ENCODE measurements around the gene HRH3. TPM values are rescaled to one million over a fixed set of nuclear protein-coding genes. Genes with fewer than 3 reads are reported as not detected.

The HRH3 gene
- total RNA-seq, 4 donors from 2014 or later = not detected

DNA sequence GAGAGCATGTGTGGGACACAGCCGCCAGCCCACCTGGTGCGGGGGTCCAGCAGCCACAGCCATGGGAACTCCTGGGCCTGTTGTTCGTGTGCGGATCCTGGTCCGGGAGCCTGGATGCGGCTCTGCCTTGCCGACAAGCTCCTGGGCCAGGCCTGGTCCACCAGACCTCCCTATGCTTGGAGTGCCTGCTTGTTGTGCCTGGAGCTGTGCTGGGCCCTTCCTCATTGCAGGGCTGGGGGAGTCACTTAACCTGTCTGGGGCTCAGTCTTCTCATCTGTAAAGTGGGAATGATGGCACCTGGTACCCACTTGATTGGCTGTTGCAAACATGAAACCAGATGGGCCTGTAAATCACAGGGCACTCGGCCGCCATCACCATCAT is 15.7 kb upstream of the HRH3 start:
- intact Hi-C loops (cut with DNase I; ENCODE audit: low total_unique reads) = loop anchor here (10.0 kb wide), 1 partner anchor 51 kb away; the partner anchor contains the start of gene MTG2
- 95% methylated on average over 8 of the region's 9 CpGs; no CpG with 5 or more reads in 1 of the 2 donors for WGBS, 2 donors (ENCODE audit: low coverage in 1 of 2)
- in situ Hi-C loops (cut with MboI; ENCODE audit: low pct_ligation_motif_present in 1 of 4, low pct_unique_long_range_greater_than_20kb in 1 of 4, low sequenced_read_pairs in 3 of 4) = no loop called here
- no peak for DNase-seq
- Histone ChIP-seq H3K27ac (no peak overlapping the region), H3K9me3 (no peaks in the 10 kb centered on the region), H3K27me3 (no peaks in the 10 kb centered on the region), H3K4me3 (no peak overlapping the region), H3K4me1 (peaks cover 14 to 25% (median 22%) of the 10 kb centered on the region in 4 donors), H3K36me3 (no peaks in the 10 kb centered on the region)
- TF ChIP-seq, protein P1, sequence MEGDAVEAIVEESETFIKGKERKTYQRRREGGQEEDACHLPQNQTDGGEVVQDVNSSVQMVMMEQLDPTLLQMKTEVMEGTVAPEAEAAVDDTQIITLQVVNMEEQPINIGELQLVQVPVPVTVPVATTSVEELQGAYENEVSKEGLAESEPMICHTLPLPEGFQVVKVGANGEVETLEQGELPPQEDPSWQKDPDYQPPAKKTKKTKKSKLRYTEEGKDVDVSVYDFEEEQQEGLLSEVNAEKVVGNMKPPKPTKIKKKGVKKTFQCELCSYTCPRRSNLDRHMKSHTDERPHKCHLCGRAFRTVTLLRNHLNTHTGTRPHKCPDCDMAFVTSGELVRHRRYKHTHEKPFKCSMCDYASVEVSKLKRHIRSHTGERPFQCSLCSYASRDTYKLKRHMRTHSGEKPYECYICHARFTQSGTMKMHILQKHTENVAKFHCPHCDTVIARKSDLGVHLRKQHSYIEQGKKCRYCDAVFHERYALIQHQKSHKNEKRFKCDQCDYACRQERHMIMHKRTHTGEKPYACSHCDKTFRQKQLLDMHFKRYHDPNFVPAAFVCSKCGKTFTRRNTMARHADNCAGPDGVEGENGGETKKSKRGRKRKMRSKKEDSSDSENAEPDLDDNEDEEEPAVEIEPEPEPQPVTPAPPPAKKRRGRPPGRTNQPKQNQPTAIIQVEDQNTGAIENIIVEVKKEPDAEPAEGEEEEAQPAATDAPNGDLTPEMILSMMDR (IDR thresholded peaks at IDR 0.05) = no peak
- no peak for TF ChIP-seq EP300 (IDR thresholded peaks at IDR 0.05; ENCODE audit: low read depth)
- TF ChIP-seq POLR2AphosphoS5 (IDR thresholded peaks at IDR 0.05) = no peak
- TF ChIP-seq POLR2A (IDR thresholded peaks at IDR 0.05) = no peak

DNA sequence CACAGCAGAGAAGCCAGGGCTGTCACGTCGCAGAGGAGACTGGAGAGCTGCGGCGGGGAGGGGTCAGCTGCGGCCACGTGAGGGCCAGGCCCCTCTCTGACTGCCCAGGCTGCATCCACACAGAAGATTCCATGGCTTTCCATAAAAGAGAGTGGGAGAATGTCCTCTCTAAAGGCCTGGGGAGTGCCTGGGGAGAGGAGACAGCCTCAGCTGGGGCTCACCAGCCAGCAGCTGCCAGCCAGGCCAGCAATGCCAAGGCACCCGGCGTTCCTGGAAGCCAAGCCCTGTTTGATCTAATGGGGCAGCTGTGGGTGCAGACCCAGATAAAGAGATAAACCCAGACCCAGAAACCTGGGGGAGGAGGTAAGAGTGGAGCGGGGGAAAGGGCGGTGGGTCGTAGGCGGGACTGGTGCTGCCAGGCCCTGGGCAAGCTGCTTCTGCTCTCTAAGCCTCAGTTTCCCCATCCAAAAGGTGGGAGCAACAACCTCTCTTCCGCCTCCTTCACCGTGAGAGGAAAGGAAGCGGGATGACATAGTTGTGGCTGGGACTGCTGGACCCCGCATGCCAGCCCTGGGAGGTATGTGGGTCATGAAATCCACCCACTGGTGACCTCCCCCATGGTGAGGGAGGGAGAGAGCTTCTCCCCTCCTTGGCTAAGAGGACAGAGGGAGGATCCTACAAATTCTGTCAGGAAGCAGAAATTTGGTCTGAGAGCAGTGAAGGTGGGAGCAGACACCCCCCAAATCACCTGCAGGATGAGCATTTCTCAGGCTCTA is 15.1 kb upstream of the HRH3 start:
- H3K4me3 ChIP-seq = no peak overlapping the region
- H3K36me3 ChIP-seq = no peaks in the 10 kb centered on the region
- TF ChIP-seq, protein P1 (IDR thresholded peaks at IDR 0.05) = no peak
- TF ChIP-seq POLR2A (IDR thresholded peaks at IDR 0.05) = no peak
- TF ChIP-seq POLR2AphosphoS5 (IDR thresholded peaks at IDR 0.05) = no peak
- TF ChIP-seq EP300 (IDR thresholded peaks at IDR 0.05; ENCODE audit: low read depth) = no peak
- H3K4me1 ChIP-seq = peaks cover 14 to 20% (median 17%) of the 10 kb centered on the region in 4 donors
- DNase-seq = no peak
- 80 to 81% methylated on average over 7 to 16 of the region's 16 CpGs for WGBS, 2 donors (ENCODE audit: low coverage in 1 of 2)
- no peak overlapping the region for H3K27ac ChIP-seq
- in situ Hi-C loops (cut with MboI; ENCODE audit: low pct_ligation_motif_present in 1 of 4, low pct_unique_long_range_greater_than_20kb in 1 of 4, low sequenced_read_pairs in 3 of 4) = no loop called here
- intact Hi-C loops (cut with DNase I; ENCODE audit: low total_unique reads) = loop anchor here (10.0 kb wide), 1 partner anchor 50 kb away; the partner anchor contains the start of gene MTG2
- no peaks in the 10 kb centered on the region for H3K27me3 ChIP-seq
- no peaks in the 10 kb centered on the region for H3K9me3 ChIP-seq

DNA sequence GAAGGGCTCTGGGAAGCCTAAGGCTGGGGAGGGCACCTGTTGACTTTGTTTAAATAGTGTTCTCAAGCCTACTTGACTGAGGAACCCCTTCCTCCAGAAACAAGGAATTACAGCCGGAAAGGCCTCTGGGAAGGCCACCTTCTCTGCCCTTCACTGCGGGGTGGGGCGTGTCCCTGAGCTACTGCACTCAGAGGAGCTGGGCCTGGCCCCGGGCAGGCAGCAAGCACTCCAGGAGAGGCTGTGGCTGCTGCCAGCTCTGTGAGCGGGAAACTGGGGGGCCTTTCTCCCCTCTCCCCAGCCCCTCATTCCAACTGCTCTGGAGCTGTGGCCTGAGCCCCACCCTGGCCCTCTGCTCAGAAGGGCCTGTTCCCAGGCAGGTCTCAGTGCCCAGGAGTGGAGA is 14.3 kb upstream of the HRH3 start:
- DNase-seq = peak; percentile 34
- WGBS, 2 donors (ENCODE audit: low coverage in 1 of 2) = 76% methylated on average over 5 of the region's 5 CpGs; no CpG with 5 or more reads in 1 of the 2 donors
- Histone ChIP-seq H3K27me3 (no peaks in the 10 kb centered on the region), H3K36me3 (no peaks in the 10 kb centered on the region), H3K9me3 (no peaks in the 10 kb centered on the region), H3K27ac (no peak overlapping the region), H3K4me1 (peaks cover 6 to 12% (median 9%) of the 10 kb centered on the region in 4 donors), H3K4me3 (no peak overlapping the region)
- in situ Hi-C loops (cut with MboI; ENCODE audit: low pct_ligation_motif_present in 1 of 4, low pct_unique_long_range_greater_than_20kb in 1 of 4, low sequenced_read_pairs in 3 of 4) = no loop called here
- TF ChIP-seq POLR2A (IDR thresholded peaks at IDR 0.05) (no peak), EP300 (IDR thresholded peaks at IDR 0.05; ENCODE audit: low read depth) (no peak), POLR2AphosphoS5 (IDR thresholded peaks at IDR 0.05) (no peak)
- TF ChIP-seq, protein P1 (IDR thresholded peaks at IDR 0.05) = no peak
- intact Hi-C loops (cut with DNase I; ENCODE audit: low total_unique reads) = loop anchor here (10.0 kb wide), 1 partner anchor 50 kb away; the partner anchor contains the start of gene MTG2

DNA sequence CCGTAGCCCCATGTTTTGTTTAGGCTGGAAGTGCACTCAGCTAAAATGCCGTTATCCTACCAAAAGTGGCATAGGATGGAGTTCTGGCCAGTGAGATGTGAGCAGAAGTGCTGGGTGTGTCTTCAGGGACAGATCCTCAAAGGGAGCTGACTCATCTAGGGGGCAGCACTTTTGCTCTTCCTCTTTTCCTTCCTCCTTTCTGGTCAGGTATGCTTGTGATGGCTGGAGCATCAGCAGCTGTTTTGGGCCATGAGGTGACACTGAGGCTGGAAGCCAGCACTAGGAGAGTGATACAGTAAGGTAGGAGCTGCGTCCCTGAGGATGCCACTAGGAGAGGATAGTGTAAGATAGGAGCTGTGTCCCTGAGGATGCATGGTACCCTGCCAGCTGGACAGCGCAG is 13.6 kb upstream of the HRH3 start:
- H3K4me1 ChIP-seq = peaks cover 4 to 6% (median 5%) of the 10 kb centered on the region in 4 donors
- H3K4me3 ChIP-seq = no peak overlapping the region
- no peaks in the 10 kb centered on the region for H3K36me3 ChIP-seq
- DNase-seq = no peak
- H3K27me3 ChIP-seq = no peaks in the 10 kb centered on the region
- TF ChIP-seq EP300 (IDR thresholded peaks at IDR 0.05; ENCODE audit: low read depth) (no peak), POLR2AphosphoS5 (IDR thresholded peaks at IDR 0.05) (no peak), POLR2A (IDR thresholded peaks at IDR 0.05) (no peak)
- TF ChIP-seq, protein P1 (IDR thresholded peaks at IDR 0.05) = no peak
- no peaks in the 10 kb centered on the region for H3K9me3 ChIP-seq
- no peak overlapping the region for H3K27ac ChIP-seq
- 88% methylated on average over 4 of the region's 4 CpGs; no CpG with 5 or more reads in 1 of the 2 donors for WGBS, 2 donors (ENCODE audit: low coverage in 1 of 2)
- intact Hi-C loops (cut with DNase I; ENCODE audit: low total_unique reads) = loop anchor here (10.0 kb wide), 1 partner anchor 49 kb away; the partner anchor contains the start of gene MTG2
- in situ Hi-C loops (cut with MboI; ENCODE audit: low pct_ligation_motif_present in 1 of 4, low pct_unique_long_range_greater_than_20kb in 1 of 4, low sequenced_read_pairs in 3 of 4) = no loop called here

Data from transverse colon (tissue), 4 donors.